HG02588 (cell line): ENCODE data around the gene IFNA6.

Experiments used
- ATAC-seq: cut with Tn5 transposase; IDR thresholded peaks from one replicate; pipeline ENCODE4 v1.9.1; 2021; ENCODE audit warnings: mild to moderate bottlenecking, moderate library complexity; ENCODE audit not compliant: unreplicated experiment

The IFNA6 gene

DNA sequence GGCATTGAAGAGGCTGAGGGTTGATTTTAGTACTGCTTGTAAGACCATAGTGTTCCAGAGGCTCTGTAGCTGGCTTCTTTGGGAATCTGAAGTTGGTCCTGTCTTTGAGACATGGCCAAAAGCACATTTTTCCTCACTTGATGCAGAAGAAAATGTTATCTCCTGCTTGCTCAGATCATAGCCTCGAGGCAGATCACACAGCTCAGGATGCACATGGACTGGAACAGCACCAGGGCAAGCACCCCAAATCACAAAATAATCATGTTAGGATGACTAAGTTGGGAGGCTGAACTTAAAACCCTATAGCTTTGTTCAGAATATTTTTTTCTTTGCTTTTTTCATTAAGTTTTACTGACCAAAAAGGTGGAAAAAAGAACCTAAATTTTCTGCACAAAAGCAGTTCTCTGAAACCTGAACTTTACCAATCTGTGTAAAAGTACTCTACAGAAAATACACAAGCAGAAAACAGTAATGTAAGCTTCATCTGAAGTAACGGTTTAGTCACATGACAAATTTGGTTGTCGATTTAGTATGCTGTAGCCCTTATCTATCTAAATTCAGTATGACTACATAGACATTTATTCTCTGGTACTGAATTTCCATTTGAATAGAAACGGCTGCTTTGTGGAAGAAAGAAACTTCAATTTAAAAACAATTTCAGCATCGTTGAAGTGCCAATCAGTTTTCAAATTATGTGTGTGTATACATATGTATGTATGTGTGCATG, 18.8 kb downstream of the IFNA6 start:
- ATAC-seq = no peak

DNA sequence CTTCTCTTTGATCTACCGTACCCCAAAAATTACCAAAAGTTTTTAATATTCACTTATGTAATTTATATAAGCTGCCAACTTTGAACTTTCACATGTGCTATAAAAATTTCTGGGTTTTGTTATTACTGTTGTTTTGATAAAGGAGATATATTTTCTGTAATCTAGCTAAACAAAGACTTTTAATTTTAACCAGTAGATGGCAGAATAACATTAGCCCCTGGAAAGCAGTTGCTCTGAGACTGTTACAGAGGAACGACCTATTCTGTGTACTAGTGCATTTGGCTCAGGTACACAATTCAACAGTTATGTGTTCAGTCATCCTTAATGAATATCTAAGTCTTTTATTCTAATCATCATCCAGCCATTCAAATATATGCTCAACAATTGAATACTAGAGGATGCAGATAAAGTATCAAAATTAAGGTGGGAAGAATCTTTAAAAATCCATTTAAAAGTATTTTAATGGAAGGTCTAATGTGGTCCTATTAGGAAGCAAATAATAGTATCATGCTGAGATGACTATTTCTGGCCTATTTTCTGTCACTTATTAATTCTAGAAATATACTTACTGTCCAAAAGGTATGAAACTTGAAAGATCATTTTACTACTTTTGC, 24.1 kb downstream of the IFNA6 start:
- peak; percentile 83 for ATAC-seq

GRCh38 chr9:21324047-21324446, 26.6 kb downstream of the IFNA6 start:
- ATAC-seq = no peak

DNA sequence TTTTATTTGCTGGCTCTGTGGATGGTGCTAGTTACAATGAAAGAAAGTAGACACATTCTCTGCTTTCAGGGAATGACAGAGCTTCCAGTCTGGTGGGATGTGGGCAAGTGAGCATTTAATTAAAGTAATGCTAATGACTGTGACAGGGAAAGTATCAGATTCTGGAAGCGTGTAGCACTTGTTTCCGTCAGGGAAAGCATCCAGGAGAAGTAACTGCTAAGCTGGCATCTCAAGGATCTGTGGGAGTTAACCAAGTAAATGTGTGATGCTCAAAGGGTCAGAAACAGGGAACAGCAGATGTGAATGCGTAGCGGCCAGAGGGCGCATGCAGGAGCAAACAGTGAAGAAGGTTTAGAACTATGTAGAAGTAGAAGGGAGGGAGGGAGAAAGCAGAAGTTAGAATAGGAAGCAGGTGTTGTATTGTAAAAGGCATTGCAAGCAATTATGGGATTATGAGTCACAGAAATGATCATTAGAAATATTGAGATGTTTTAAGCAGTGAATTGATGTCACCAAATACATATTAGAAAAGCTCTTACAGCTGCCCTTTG, 27.7 kb downstream of the IFNA6 start:
- no peak for ATAC-seq

DNA sequence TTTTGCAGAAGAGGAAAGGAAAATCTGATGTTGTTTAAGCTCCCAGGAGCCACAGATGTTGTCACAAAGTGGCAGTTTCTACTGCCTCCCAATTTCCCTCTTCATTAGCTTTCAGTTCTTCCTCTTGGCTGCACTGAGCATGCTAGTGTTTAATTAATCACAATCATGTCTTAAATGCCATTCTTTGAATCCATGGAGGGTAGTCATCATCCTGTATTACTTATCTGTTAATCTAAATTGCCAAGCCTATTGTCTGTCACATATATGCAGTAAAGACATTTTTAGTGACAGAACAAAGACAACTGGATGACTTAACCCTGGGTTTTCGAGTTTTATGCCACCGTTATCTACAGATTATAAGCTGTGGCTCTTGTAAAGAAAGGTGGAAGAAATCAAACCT, 30.2 kb downstream of the IFNA6 start:
- ATAC-seq = no peak

- no peak for ATAC-seq
Measured at GRCh38 chr9:21317956-21318923, 32.4 kb downstream of the IFNA6 start.

GRCh38 chr9:21316860-21317259, 33.8 kb downstream of the IFNA6 start:
- ATAC-seq = no peak

- ATAC-seq = no peak
Measured at GRCh38 chr9:21316032-21316842, 34.5 kb downstream of the IFNA6 start.

GRCh38 chr9:21314152-21314551, 36.5 kb downstream of the IFNA6 start:
- no peak for ATAC-seq

- ATAC-seq = no peak
Measured at GRCh38 chr9:21311889-21312288, 38.8 kb downstream of the IFNA6 start.

- ATAC-seq = no peak
Measured at GRCh38 chr9:21305213-21305612, 45.5 kb downstream of the IFNA6 start, which contains the start of gene IFNA5. TSS of gene IFNA5 (minus strand) at chr9:21305313. CDS start at chr9:21305256, 57 bp downstream.
